GM19099 (cell line): Measurements from ENCODE around the gene ELP4.

Experiments
- POLR2A ChIP-seq: IDR thresholded peaks from 3 replicates; pipeline ENCODE4 v1.6.1; 2011; ENCODE audit warnings: low read depth; ENCODE audit not compliant: insufficient read length; ENCODE audit errors: extremely low read depth

ELP4 gene

DNA sequence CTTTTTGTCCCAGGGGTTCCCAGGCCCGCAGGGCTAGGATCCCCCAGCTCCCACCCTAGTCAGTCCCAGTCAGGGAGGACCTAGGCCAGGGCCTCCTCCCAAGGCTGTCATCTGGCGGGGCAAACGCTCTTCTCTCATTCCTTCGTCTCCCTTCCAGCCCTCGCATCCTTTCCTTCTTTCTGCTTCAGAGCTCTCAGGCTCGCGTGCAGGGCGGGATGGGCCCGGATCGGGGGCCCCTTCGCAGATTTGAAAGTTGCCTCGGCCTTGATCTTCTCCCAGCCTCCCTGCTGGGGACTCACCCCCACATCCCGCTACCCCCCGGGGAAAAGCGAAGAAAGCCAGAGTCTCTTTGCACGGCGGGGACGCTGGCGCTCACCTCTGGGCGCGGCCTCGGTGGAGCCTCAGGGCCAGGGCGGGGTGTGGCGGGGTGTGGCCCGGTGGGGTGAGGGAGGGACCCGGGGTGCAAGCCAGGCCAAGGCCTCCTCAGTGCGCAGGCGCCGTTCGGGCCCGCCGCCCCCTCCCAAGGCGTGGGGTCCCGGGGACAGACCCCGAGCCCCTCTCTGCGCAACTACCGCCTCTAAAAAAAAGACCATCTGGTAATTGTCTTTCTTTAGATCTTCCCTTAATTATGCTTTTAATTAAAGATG, 316.4 kb downstream of the ELP4 start:
- no peak for TF ChIP-seq POLR2A

DNA sequence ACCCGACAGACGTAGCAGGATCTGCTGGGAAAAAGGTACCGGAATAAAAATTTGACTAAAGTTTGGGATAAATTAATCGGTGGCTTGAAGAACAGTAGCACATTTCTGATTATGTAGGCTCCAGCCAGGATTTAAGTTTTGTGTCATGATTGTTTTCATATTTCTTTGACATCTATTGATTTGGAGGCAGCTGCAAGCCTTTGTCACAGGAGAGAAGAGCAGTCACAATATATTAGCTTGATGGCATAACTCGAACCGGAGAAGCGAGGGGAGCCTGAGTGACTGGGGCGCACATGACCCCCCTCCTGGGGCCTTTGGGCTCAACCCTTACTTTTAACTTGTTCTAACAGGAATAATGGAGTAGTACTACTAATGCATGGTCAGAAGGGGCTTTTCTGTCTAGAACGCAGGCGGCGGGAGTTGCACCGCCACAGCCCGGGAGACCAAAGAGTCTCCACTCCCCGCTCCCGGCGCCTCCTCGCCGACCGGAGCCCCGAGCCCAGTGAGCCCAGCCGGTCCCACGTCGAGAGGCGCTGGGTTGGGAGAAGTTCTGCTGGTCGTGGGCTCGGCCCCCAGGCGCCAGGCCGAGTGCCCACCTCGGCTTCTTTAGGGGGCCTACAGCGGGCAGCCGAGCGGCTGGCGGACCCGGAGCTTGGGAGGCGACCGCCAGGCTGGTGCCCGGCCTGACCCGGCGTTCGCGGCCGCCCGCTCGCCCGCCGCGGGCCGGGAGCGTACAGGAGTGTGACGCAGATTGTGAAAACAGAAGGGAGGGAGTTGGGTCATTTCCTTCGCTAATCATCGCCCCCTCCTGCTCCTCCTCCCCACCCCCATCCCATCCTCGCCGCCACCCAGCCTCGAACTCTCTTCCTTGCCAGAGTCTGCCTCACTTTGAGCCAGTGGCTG, 317.2 kb downstream of the ELP4 start:
- TF ChIP-seq POLR2A = no peak

GRCh38 chr11:31827455-31828206, 318.1 kb downstream of the ELP4 start:
- no peak for TF ChIP-seq POLR2A

GRCh38 chr11:31828217-31828616, 318.6 kb downstream of the ELP4 start:
- no peak for TF ChIP-seq POLR2A

GRCh38 chr11:31830406-31830805, 320.8 kb downstream of the ELP4 start:
- no peak for TF ChIP-seq POLR2A

- no peak for TF ChIP-seq POLR2A
Observed at GRCh38 chr11:31834237-31834636, 324.7 kb downstream of the ELP4 start.
